Endothelial cell (in vitro differentiated cells): ENCODE results near the gene CACFD1. TPM values are rescaled to one million over a fixed set of nuclear protein-coding genes. Genes with fewer than 3 reads are reported as not detected.
A peak's percentile ranks its signal among the peaks of the same experiment; 100 is the strongest.

Experiments used
- DNase-seq: peaks from one replicate; pipeline ENCODE4 v3.0.0; 2021; ENCODE audit warnings: low spot score
- H3K27ac Mint-ChIP-seq: one replicate; pipeline ENCODE4 v1.8.0; 2021; ENCODE audit warnings: mixed read lengths, inconsistent platforms; ENCODE audit not compliant: unreplicated experiment
- H3K27me3 Mint-ChIP-seq: one replicate; pipeline ENCODE4 v1.8.0; 2021; ENCODE audit warnings: mild to moderate bottlenecking, moderate library complexity, mixed read lengths, inconsistent platforms; ENCODE audit not compliant: unreplicated experiment
- H3K36me3 Mint-ChIP-seq: one replicate; pipeline ENCODE4 v1.8.0; 2021; ENCODE audit warnings: mild to moderate bottlenecking, low read depth, mixed read lengths, inconsistent platforms; ENCODE audit not compliant: unreplicated experiment
- H3K4me1 Mint-ChIP-seq: one replicate; pipeline ENCODE4 v1.8.0; 2021; ENCODE audit warnings: mild to moderate bottlenecking, mixed read lengths, inconsistent platforms; ENCODE audit not compliant: unreplicated experiment
- H3K4me3 Mint-ChIP-seq: one replicate; pipeline ENCODE4 v1.8.0; 2021; ENCODE audit warnings: mild to moderate bottlenecking, mixed read lengths, inconsistent platforms; ENCODE audit not compliant: unreplicated experiment
- H3K9me3 Mint-ChIP-seq: one replicate; pipeline ENCODE4 v1.8.0; 2021; ENCODE audit warnings: mixed read lengths, inconsistent platforms; ENCODE audit not compliant: unreplicated experiment
- CTCF ChIP-seq: fragments of 200-600 bp; sonication (generic); IDR thresholded peaks from one replicate; pipeline ENCODE4 v1.5.0; 2021; ENCODE audit warnings: antibody characterized with exemption; ENCODE audit not compliant: unreplicated experiment
- total RNA-seq: library from RNA; stranded (reverse); fragmentation: NEBNext Ultra II Directional; extraction: Animal tissue kit (Norgen Biotek cat#: 25700); gene quantifications from one replicate; pipeline ENCODE4 v1.2.1, GENCODE V29; 2021; ENCODE audit not compliant: unreplicated experiment

Gene CACFD1
- total RNA-seq, 1 donor from 2014 or later = 34.3 TPM

- no peak overlapping the region for H3K27ac Mint-ChIP-seq
- H3K27me3 Mint-ChIP-seq = peaks cover 3% of the 10 kb centered on the region
- no peak for DNase-seq
- no peaks in the 10 kb centered on the region for H3K9me3 Mint-ChIP-seq
- no peak for TF ChIP-seq CTCF
- H3K4me1 Mint-ChIP-seq = peaks cover 3% of the 10 kb centered on the region
- H3K36me3 Mint-ChIP-seq = peaks cover 4% of the 10 kb centered on the region
- H3K4me3 Mint-ChIP-seq = no peak overlapping the region
These were observed 31.3 kb downstream of the CACFD1 start for GRCh38 chr9:133490865-133491655.

GRCh38 chr9:133491656-133491925 is 31.8 kb downstream of the CACFD1 start:
- H3K27ac Mint-ChIP-seq = no peak overlapping the region
- no peak for DNase-seq
- H3K36me3 Mint-ChIP-seq = peaks cover 4% of the 10 kb centered on the region
- no peaks in the 10 kb centered on the region for H3K9me3 Mint-ChIP-seq
- H3K27me3 Mint-ChIP-seq = peaks cover 3% of the 10 kb centered on the region
- H3K4me3 Mint-ChIP-seq = no peak overlapping the region
- peaks cover 6% of the 10 kb centered on the region for H3K4me1 Mint-ChIP-seq
- TF ChIP-seq CTCF = no peak

- peak overlapping the region; percentile 52 for H3K27ac Mint-ChIP-seq
- no peak for TF ChIP-seq CTCF
- DNase-seq = no peak
- H3K36me3 Mint-ChIP-seq = peaks cover 4% of the 10 kb centered on the region
- peaks cover 7% of the 10 kb centered on the region for H3K4me1 Mint-ChIP-seq
- no peaks in the 10 kb centered on the region for H3K9me3 Mint-ChIP-seq
- H3K27me3 Mint-ChIP-seq = peaks cover 3% of the 10 kb centered on the region
- no peak overlapping the region for H3K4me3 Mint-ChIP-seq
These were observed 32.6 kb downstream of the CACFD1 start for GRCh38 chr9:133492061-133493021.

- Mint-ChIP-seq H3K4me3 (no peak overlapping the region), H3K36me3 (peaks cover 4% of the 10 kb centered on the region), H3K27me3 (peaks cover 8% of the 10 kb centered on the region), H3K27ac (no peak overlapping the region), H3K9me3 (no peaks in the 10 kb centered on the region), H3K4me1 (peaks cover 7% of the 10 kb centered on the region)
- TF ChIP-seq CTCF = no peak
- no peak for DNase-seq
These were observed 33.6 kb downstream of the CACFD1 start for GRCh38 chr9:133493428-133493827.
